H1 (cell line): Measurements from ENCODE around the gene TNS3. TPM values are rescaled to one million over a fixed set of nuclear protein-coding genes. Genes with fewer than 3 reads are reported as not detected.

Experiments used
- BACH1 ChIP-seq: IDR thresholded peaks from 2 replicates; pipeline ENCODE4 v1.6.1; 2012; ENCODE audit warnings: low read length, improper control_type of control experiment
- SIRT6 ChIP-seq: IDR thresholded peaks from one replicate; pipeline ENCODE4 v1.7.1; 2012; ENCODE audit warnings: low read length, inconsistent platforms
- polyA plus RNA-seq, 7 experiments: library from polyadenylated mRNA; depleted of rRNA in 3 of 7; stranded (reverse) in 5 of 7; unstranded in 2 of 7; fragments of >200 nt in 5 of 7; fragments of 200-250 nt in 2 of 7; gene quantifications; 1 replicate in 5 of 7; 2 replicates in 1 of 7; 4 replicates in 1 of 7; pipeline versions ENCODE4 v1.2.1 to v1.2.3, GENCODE V29; 2011 to 2013; ENCODE audit warnings: missing spikeins in 2 of 7, mixed read lengths in 2 of 7
- total RNA-seq: library from RNA; stranded (reverse); fragmentation: NEBNext Ultra II Directional; extraction: Animal tissue kit (Norgen Biotek cat#: 25700); gene quantifications from 2 replicates; pipeline ENCODE4 v1.2.1, GENCODE V29; 2021

TNS3 gene
- total and polyA plus RNA-seq, 2 of the 8 experiments (the other 6 are each of a cell fraction or from before 2014, with no cell fraction given) = 11.9 to 24.2 TPM

DNA sequence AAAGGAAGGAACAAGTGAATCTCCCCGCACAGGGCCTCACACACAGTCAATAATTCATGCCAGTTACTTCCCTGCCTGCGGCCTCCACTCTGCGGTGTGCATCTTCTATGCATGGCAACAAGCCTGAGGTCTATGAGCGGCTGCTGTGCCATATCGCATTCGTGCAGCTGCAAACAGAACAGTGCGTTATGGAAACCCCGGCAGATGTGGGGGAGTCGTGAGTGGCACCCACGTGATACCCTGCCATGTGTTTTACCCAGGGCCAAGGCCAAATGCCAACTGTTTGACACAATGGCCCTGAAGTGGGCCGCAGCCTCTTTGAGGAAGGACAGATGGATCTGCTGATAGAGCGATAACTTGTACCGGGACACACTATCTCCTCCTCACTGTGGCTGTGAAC, 13.4 kb downstream of the TNS3 start (continued):
- TF ChIP-seq SIRT6 = no peak
- no peak for TF ChIP-seq BACH1
